UCSD-AML1 (cell line): ENCODE data around the gene GHRL.

ENCODE experiments used
- DNase-seq: peaks from one replicate; lab custom pipeline; 2025; ENCODE audit not compliant: unreplicated experiment; lab: John Stamatoyannopoulos, UW

GHRL gene

GRCh38 chr3:10292505-10293419 is at the start of gene GHRL:
TSS of gene GHRL (minus strand) at chr3:10292947. CDS start at chr3:10290180, 2,767 bp downstream.
- peak; percentile 81 for DNase-seq

GRCh38 chr3:10341901-10342398 is 49.2 kb upstream of the GHRL start:
- no peak for DNase-seq

- DNase-seq, result no peak
Measured at GRCh38 chr3:10340476-10340875, 47.7 kb upstream of the GHRL start.

GRCh38 chr3:10340046-10340445 is 47.3 kb upstream of the GHRL start:
- DNase-seq, result no peak

GRCh38 chr3:10339376-10339955 is 46.7 kb upstream of the GHRL start:
- DNase-seq, result no peak

- peak; percentile 75 for DNase-seq
Measured at GRCh38 chr3:10338591-10339353, 46.0 kb upstream of the GHRL start.

- no peak for DNase-seq
Measured at GRCh38 chr3:10338164-10338470, 45.4 kb upstream of the GHRL start.

GRCh38 chr3:10337323-10338163 is 44.8 kb upstream of the GHRL start:
- DNase-seq, result no peak

GRCh38 chr3:10336761-10337160 is 44.0 kb upstream of the GHRL start:
- DNase-seq, result no peak

- no peak for DNase-seq
Measured at GRCh38 chr3:10335871-10336622, 43.3 kb upstream of the GHRL start.

- DNase-seq, result no peak
Measured at GRCh38 chr3:10335190-10335738, 42.5 kb upstream of the GHRL start.

- no peak for DNase-seq
Measured at GRCh38 chr3:10334459-10334858, 41.7 kb upstream of the GHRL start.

- DNase-seq, result no peak
Measured at GRCh38 chr3:10334042-10334441, 41.3 kb upstream of the GHRL start.

GRCh38 chr3:10333349-10333650 is 40.6 kb upstream of the GHRL start:
- peak; percentile 33 for DNase-seq

GRCh38 chr3:10332481-10333348 is 40.0 kb upstream of the GHRL start:
- DNase-seq, result no peak

- no peak for DNase-seq
Measured at GRCh38 chr3:10331320-10331719, 38.6 kb upstream of the GHRL start.

GRCh38 chr3:10330319-10330718 is 37.6 kb upstream of the GHRL start:
- DNase-seq, result no peak

GRCh38 chr3:10329495-10330015 is 36.8 kb upstream of the GHRL start:
- DNase-seq, result no peak
